DOHH2 (cell line): ENCODE data around the gene TMEM107.

Experiments
- H3F3A ChIP-seq: fragments of 200-600 bp; sonication (generic), shearing (Covaris generic); 2 replicates; pipeline ENCODE4 v1.6.0; 2016; ENCODE audit warnings: antibody characterized with exemption, mild to moderate bottlenecking; ENCODE audit not compliant: control insufficient read depth, insufficient read depth
- H3K27ac ChIP-seq: fragments of 200-600 bp; sonication (generic); 2 replicates; pipeline ENCODE4 v1.5.1; 2014; ENCODE audit warnings: low read depth, mild to moderate bottlenecking, low read length, moderate library complexity
- H3K27me3 ChIP-seq: fragments of 200-600 bp; sonication (generic); 2 replicates; pipeline ENCODE4 v1.6.1; 2014; ENCODE audit warnings: mild to moderate bottlenecking, low read length, mixed read lengths; ENCODE audit not compliant: control insufficient read depth
- H3K36me3 ChIP-seq: fragments of 200-600 bp; sonication (generic); 2 replicates; pipeline ENCODE4 v1.6.1; 2014; ENCODE audit warnings: mild to moderate bottlenecking, low read length, moderate library complexity, mixed read lengths; ENCODE audit not compliant: control insufficient read depth
- H3K4me1 ChIP-seq: fragments of 200-600 bp; sonication (generic); 2 replicates; pipeline ENCODE4 v1.6.1; 2014; ENCODE audit warnings: mild to moderate bottlenecking, low read length, mixed read lengths; ENCODE audit not compliant: control insufficient read depth
- H3K4me2 ChIP-seq: fragments of 200-600 bp; sonication (generic); 2 replicates; pipeline ENCODE4 v1.6.0; 2014; ENCODE audit warnings: mild to moderate bottlenecking, low read length, moderate library complexity
- H3K4me3 ChIP-seq: fragments of 200-600 bp; sonication (generic); 2 replicates; pipeline ENCODE4 v1.5.1; 2014; ENCODE audit warnings: mild to moderate bottlenecking, low read length, mixed read lengths
- H3K79me2 ChIP-seq: fragments of 200-600 bp; sonication (generic); 2 replicates; pipeline ENCODE4 v1.6.1; 2014; ENCODE audit warnings: mild to moderate bottlenecking, low read length, mixed read lengths; ENCODE audit not compliant: control insufficient read depth
- H3K9me2 ChIP-seq: fragments of 200-600 bp; sonication (generic); replicated peaks from 2 replicates; pipeline ENCODE4 v1.6.1; 2014; ENCODE audit warnings: mild to moderate bottlenecking, low read length, mixed read lengths; ENCODE audit not compliant: control insufficient read depth
- H3K9me3 ChIP-seq: fragments of 200-600 bp; sonication (generic); 2 replicates; pipeline ENCODE4 v1.6.1; 2014; ENCODE audit warnings: antibody characterized with exemption, low read length, mixed read lengths; ENCODE audit not compliant: control insufficient read depth, insufficient read depth
- H4K20me1 ChIP-seq: fragments of 200-600 bp; sonication (generic); 2 replicates; pipeline ENCODE4 v1.6.0; 2014; ENCODE audit warnings: low read depth, mild to moderate bottlenecking, antibody characterized with exemption, low read length, moderate library complexity; ENCODE audit not compliant: control insufficient read depth, insufficient read depth
- EZH2phosphoT487 ChIP-seq: fragments of 200-600 bp; sonication (generic); IDR thresholded peaks from 2 replicates; pipeline ENCODE4 v1.6.1; 2017; ENCODE audit warnings: borderline replicate concordance, mild to moderate bottlenecking, antibody characterized with exemption, low read length, moderate library complexity, mixed read lengths
- TF ChIP-seq, protein P1 (sequence below): fragments of 200-600 bp; sonication (generic); IDR thresholded peaks from one replicate; pipeline ENCODE4 v1.5.1; 2014; ENCODE audit warnings: antibody characterized with exemption, mild to moderate bottlenecking, low read depth, low read length; ENCODE audit not compliant: poor library complexity, severe bottlenecking

Gene TMEM107

DNA sequence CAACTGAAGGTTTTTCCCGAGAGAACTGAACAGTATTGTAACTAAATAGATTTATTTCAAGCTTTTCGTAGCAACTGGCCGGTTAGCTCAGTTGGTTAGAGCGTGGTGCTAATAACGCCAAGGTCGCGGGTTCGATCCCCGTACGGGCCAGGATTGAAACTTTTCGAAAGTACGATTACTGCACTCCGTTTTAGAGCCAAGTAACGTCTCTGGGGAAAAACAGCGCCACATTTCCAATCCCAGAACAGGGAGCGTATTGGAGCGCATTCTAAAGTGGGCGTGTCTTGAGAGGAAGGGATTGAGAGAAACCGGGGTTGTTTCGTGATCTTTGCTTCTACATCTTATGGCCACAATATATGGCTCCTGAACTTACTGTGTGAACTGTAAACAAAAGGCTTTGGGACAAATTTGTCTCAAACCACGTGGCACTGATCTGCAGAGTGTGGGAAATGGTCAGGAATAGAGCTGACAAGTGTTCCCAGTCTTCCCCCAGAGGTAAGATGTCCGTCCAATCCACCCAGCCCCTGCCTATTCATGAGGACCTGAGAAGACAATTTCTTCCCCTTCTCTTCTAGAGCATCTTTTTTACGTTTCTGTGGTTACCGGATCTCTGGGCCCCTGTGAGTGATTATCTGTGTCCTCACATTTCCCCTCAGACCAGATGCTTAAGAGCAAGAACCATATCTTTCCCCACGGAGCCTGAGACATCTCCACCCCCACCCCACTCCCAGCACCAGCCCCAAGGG is 11.5 kb upstream of the TMEM107 start:
- Histone ChIP-seq H3K4me3 (peak overlapping the region; percentile 95), H3K27me3 (0 out of 2 replicates have a peak, but pooled peaks cover 6% of the 10 kb centered on the region), H3K4me1 (peaks cover 47% of the 10 kb centered on the region), H3K4me2 (peak overlapping the region; percentile 86), H3K36me3 (no peaks in the 10 kb centered on the region; the same call in 1 of the 2 replicates), H3K27ac (peak overlapping the region; percentile 84), H3K79me2 (peaks cover 21% of the 10 kb centered on the region), H3K9me3 (no peaks in the 10 kb centered on the region), H3K9me2 (no peaks in the 10 kb centered on the region), H4K20me1 (0 out of 2 replicates have a peak, but pooled peaks cover 6% of the 10 kb centered on the region), H3F3A (peaks cover 32% of the 10 kb centered on the region)
- no peak for TF ChIP-seq EZH2phosphoT487
- TF ChIP-seq, protein P1, sequence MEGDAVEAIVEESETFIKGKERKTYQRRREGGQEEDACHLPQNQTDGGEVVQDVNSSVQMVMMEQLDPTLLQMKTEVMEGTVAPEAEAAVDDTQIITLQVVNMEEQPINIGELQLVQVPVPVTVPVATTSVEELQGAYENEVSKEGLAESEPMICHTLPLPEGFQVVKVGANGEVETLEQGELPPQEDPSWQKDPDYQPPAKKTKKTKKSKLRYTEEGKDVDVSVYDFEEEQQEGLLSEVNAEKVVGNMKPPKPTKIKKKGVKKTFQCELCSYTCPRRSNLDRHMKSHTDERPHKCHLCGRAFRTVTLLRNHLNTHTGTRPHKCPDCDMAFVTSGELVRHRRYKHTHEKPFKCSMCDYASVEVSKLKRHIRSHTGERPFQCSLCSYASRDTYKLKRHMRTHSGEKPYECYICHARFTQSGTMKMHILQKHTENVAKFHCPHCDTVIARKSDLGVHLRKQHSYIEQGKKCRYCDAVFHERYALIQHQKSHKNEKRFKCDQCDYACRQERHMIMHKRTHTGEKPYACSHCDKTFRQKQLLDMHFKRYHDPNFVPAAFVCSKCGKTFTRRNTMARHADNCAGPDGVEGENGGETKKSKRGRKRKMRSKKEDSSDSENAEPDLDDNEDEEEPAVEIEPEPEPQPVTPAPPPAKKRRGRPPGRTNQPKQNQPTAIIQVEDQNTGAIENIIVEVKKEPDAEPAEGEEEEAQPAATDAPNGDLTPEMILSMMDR, result no peak

DNA sequence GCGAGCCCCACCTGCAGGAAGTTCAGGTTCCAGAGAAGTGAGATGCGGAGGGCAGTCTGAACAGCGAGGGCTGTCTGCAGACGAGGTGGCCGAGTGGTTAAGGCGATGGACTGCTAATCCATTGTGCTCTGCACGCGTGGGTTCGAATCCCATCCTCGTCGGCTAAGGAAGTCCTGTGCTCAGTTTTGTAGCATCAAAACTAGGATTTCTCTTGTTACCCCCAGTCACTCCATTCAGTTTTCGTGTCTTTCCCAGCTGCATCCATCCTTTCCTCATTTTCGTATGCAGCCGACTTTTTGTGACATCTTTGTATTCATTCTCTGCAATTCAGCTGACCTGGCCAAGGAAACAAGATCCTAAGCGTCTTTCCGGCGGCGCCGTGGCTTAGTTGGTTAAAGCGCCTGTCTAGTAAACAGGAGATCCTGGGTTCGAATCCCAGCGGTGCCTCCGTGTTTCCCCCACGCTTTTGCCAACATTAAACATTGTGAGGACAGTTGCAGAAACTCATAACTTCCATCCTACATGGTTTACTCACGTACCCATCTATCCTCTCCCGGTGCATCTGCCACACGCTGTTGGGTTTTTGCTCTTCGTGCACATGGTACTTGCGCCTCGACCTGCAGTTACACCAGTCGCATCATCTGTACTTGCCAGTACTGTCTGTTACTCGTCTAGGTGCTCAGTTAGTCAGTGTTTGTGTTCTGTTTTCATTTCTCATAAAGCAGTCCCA is 10.8 kb upstream of the TMEM107 start:
- Histone ChIP-seq H3K9me2 (no peaks in the 10 kb centered on the region), H4K20me1 (0 out of 2 replicates have a peak, but pooled peaks cover 6% of the 10 kb centered on the region), H3K79me2 (peaks cover 21% of the 10 kb centered on the region), H3K27me3 (0 out of 2 replicates have a peak, but pooled peaks cover 6% of the 10 kb centered on the region), H3K4me3 (peak overlapping the region; percentile 95), H3K4me1 (peaks cover 40% of the 10 kb centered on the region), H3K27ac (peak overlapping the region; percentile 84), H3K9me3 (no peaks in the 10 kb centered on the region), H3K36me3 (no peaks in the 10 kb centered on the region; the same call in 1 of the 2 replicates), H3F3A (peaks cover 32% of the 10 kb centered on the region), H3K4me2 (peak overlapping the region; percentile 86)
- no peak for TF ChIP-seq EZH2phosphoT487
- TF ChIP-seq, protein P1, result no peak

DNA sequence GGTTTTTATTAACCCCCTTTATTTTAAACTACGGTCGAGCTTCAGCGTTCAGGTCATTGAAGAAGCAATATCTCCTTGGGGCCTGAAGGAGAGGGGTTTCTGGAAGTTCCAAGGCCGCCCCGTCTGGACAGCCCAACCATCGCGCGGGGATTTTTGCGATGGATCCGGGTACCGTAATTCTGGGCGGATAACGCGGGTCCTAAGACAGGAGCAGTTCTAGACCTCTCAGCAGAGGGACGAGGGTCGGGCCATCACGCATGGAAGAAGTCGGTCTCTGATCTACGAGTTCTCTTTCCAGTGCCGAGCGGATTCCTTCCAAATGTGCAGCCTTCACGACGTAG is 10.2 kb upstream of the TMEM107 start:
- Histone ChIP-seq H3F3A (peaks cover 27% of the 10 kb centered on the region), H3K27ac (peak overlapping the region; percentile 84), H3K9me3 (no peaks in the 10 kb centered on the region), H3K27me3 (0 out of 2 replicates have a peak, but pooled peaks cover 6% of the 10 kb centered on the region), H3K4me3 (peak overlapping the region; percentile 95), H3K9me2 (no peaks in the 10 kb centered on the region), H3K4me2 (peak overlapping the region; percentile 86), H3K4me1 (peaks cover 35% of the 10 kb centered on the region), H3K36me3 (no peaks in the 10 kb centered on the region; the same call in 1 of the 2 replicates), H3K79me2 (peaks cover 21% of the 10 kb centered on the region), H4K20me1 (0 out of 2 replicates have a peak, but pooled peaks cover 6% of the 10 kb centered on the region)
- no peak for TF ChIP-seq EZH2phosphoT487
- TF ChIP-seq, protein P1, result peak; percentile 45
